Embryonic facial prominence (tissue), 1 donor: ENCODE data around the gene OR51E1.
A peak's percentile ranks its signal among the peaks of the same experiment; 100 is the strongest.

Experiments
- DNase-seq: peaks from one replicate; pipeline ENCODE4 v3.0.0-alpha.2; 2016; ENCODE audit errors: extremely low spot score

OR51E1 gene

DNA sequence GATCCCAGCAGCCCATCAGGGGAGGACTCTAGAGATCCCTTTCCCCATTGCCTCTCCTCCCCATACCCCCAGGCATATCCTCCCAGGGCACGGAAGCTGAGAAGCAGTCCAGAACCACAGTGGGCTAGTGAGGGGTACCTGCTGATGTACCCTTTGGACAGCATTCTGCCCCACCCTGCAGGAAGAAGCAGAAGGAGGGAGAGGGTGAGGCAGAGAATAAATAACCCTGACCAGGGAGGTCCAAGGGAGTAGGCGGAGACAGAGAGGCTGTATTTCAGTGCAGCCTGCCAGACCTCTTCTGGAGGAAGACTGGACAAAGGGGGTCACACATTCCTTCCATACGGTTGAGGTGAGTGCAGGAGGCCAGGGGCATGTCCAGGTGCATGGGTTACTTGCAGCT is at the start of gene OR51E1:
Gene OR51E1, plus strand, starts transcription at position 301 of the 400 bp plus-strand sequence. CDS start 8,545 bp downstream, outside the sequence.
- DNase-seq = no peak

DNA sequence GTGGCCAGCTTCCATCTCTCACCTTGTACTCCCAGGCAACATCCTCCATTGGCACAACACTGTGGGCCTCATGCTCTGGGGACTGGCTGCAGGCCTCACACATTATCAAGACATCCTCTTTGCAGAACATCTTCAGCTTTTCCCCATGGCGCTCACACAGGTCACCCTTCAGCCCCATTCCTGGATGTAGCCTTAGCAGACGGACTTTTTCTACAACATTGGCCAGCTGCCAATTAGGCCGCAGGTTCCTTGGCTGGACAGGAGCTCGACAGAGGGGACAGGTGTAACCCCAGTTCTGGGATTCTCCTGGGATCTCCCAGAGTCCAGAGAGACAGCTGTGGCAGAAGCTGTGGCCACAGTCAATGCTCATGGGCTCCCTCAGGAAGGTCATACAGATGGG is 38.7 kb upstream of the OR51E1 start:
- DNase-seq = no peak

DNA sequence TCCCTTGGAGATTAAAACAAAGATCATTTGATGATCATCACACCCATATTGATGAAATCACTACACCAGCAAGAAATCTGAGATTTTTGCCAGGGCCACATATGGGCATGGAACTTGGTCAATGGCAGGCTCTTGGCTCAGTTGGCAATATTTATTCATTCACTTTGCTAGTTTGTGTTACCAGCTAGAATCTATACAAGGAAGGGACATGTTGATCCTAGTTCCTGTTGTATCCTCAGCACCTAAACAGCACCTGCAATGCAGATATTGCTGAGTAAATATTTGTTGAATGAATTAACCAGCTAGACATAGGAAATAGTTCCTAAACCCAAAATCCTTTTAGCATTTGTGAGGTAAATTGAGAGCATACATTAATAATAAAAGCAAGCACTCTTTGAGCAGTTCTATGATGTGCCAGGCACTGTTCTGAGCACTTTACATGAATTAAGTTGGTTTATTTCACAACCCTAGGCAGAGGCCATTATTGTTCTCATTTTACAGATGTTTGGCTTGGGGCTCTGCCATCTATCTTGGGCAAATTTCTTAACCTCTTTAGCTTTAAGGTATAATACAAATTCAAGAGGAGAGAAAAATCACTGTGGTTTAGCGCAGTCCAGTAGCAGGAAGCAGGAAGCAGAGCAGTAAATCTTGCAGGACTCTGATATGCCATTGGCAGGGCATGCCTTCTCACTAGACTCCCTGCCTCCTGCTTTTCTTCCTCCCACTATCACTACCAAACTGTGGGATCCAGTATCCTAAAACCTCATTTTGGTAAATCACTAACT is 37.4 kb upstream of the OR51E1 start:
- no peak for DNase-seq

- DNase-seq = no peak
Measured at GRCh38 chr11:4607096-4607495, 36.7 kb upstream of the OR51E1 start.

DNA sequence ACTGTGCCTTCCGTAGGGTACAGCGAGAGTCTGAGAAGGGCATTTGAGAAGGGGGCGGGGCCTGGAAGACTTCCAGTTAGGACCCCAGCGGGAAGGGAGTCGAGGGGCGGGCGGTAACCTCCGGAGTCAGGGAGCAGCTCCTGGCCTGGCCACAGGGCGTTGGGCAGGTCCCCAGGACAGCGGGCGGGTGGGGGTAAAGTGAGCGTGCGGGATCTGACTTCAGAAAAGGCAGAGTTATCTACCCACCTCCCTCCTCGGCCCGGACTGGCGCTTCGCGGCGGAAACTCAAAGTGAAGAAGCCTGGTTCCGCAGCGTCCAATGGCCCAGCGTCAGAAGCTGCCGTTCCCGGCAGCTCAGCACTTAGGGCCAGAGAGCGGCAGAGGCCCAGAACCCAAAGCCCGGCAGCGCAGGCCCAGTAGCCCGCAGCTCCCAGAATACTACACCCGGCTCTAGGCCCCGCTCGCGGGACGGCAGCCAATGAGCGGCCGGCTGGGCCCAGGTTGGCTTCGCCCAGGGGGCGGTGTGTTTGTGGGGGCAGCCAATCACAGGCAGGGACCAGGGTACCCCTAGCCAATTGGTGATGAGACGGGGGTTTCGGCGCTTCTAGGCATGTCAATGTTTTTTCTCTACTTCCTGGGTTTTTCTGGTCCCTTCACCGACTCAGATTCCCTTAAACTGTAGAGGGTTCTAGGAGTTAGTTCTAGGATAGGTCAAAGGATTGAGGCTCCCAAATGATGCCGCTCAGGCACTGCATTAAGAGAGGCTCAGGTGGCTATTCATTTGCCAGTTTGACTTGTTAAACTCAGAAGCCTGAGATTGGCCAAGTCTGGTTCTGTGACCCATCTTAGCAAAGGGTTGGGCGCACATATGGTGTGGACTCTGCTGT is 35.8 kb upstream of the OR51E1 start, which contains the start of gene TRIM68:
Gene TRIM68, minus strand, starts transcription at position 451 of the 886 bp plus-strand sequence. CDS start 2,727 bp downstream, outside the sequence.
- DNase-seq = peak; percentile 86

DNA sequence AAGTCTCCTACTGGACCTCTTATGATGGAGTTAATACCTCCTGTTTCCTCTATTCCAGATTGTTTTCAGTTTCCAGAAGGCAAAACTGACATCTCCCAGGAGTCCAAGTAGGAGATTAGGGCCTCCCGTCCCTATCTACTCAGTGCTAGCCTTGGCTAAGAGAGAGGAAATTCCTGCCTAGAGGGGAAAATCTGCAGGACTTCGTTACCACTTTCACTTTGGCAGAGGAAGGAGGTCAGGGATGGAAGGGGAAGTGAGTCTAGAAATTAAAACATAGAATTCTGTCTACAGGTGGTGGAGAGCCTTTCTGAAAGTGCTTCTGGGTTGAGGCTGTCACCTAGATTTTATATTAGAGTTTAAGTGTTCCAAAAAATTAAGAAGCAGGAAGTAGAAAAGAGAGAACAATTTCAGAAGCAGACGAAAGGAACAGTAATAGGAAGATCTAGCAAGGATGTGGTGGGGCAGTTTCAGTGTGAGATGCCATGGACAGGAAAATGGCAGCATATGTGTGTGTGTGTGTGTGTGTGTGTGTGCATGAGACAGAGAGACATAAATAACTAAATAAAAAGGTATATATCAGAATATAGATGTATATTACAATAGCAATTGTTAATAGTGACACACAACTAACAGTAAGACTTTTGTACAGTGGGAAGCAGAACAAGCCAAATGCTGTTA is 33.4 kb upstream of the OR51E1 start:
- DNase-seq = no peak

GRCh38 chr11:4611986-4612385 is 31.8 kb upstream of the OR51E1 start:
- no peak for DNase-seq

DNA sequence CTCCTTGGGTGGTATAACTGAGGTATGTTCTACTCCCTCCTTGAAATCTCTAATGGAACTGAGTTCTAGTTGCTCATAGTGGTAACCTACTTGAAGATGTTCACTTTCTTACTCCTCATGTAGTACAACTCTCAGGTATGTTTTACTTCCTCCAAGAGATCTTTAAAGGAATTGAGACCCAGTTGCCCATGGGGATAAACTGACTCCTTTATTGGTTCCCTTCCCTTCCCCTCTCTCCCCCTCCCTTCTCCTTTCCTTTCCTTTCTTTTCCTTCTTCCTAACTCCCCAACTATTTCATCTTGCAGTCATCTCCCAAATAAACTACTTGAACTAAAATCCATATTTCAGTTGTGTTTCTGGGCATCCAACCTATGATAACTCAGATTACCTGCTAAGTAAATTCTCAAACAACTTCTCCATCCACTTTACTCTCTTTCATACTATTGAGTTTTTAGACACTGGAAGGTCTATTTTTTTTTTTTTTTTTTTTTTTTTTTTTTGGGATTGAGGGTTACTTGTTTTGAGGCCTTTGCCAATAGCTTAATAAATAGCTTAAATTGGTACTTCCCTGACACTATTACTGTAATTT is 27.8 kb upstream of the OR51E1 start:
- no peak for DNase-seq

GRCh38 chr11:4619514-4619913 is 24.3 kb upstream of the OR51E1 start:
- no peak for DNase-seq

DNA sequence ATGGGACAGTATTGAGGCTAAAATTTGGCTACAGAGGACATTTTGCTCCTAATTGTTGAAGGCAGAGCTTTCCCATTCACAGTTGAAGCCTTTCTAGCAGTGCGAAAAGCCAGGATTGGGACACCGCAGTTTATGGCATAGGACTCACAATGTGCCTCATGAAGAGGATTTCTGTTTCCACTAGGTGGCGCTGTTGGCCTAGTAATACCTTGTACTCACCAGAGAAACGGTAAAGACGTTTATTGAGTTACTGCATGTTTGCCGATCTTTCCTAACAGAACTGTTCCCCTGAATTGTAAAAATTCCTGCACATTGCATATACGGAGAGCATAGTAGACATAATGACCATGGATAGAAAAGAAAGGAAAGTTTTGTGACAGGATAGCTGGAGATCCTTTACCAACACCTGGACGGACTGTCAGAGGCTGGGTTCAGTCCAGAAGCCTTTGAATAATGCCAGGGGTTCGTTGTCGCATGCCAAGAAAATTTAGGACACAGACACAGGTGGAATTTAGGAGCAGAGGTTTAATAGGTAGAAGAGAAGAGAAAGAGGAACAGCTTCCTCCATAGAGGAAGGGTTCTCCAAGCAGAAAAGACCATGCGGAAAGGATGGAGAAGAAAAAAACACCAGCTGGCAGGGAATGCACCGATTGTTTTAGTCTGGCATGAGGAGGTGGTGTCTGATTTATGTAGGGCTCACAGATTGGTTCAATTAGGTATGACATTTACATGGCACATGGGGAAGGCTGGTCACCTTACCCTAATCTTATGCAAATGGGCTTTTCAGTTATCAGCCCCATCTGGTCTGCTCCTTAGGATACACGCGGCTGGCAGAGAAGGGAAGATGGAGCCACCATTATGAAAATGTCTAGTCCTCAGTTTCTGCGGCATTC is 17.3 kb upstream of the OR51E1 start:
- peak; percentile 13 for DNase-seq

GRCh38 chr11:4636136-4636535 is 7.6 kb upstream of the OR51E1 start:
- no peak for DNase-seq

DNA sequence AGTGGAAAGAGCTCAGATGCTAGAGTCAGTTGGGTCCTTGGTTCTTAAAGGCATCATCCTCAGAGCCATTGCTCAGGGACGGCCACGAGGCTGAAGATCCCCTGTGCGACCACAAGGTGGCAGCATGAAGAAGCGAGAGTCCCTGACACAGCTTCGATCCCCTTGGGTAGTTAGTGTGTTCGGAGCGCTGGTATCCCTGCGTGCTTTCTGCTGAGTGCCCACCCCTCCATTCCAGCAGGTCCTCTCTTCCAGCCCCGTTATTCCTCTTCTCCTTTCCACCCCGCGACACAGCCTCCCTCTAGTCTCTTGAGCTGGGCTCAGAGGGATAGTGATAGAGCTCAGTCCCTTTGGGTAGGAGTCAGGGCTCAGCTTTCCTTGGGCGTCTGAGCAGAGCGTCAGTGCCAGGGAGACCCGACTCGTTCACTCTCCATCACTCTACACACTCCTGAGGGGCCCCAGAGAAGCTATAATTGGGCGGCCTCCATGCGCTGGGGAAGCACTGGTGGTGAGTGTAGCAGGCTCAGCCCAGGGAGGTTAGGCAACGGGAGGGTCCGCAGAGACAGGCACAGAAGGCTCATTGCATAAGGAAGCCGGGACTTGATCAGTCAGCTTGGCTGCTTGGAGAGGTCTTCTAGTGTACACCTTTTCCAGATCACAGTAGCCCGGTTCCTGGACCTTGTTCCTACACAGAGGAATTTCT is 6.7 kb upstream of the OR51E1 start, which contains the start of gene OR51D1:
Gene OR51D1, plus strand, starts transcription at position 516 of the 700 bp plus-strand sequence. CDS start 2,314 bp downstream, outside the sequence.
- peak; percentile 16 for DNase-seq

DNA sequence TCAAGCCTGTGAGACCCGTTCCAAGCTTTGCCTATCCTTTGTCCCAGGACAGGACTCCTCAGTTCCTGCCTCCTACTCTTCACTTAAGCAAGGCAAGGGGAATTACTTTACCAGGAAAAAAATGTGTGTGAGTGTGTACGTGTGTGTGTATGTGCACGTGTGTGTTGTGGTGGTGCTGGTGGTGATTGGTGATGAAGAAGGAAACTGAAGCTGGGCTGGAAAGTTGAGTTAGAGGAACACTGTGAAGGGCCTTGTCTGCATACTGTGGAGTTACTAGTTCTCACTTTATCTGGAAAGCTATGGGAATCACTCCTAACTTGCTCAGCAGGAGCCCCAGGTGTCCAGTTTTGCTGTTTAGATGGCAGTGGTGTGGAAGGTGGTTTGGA is 6.1 kb upstream of the OR51E1 start:
- DNase-seq = no peak

DNA sequence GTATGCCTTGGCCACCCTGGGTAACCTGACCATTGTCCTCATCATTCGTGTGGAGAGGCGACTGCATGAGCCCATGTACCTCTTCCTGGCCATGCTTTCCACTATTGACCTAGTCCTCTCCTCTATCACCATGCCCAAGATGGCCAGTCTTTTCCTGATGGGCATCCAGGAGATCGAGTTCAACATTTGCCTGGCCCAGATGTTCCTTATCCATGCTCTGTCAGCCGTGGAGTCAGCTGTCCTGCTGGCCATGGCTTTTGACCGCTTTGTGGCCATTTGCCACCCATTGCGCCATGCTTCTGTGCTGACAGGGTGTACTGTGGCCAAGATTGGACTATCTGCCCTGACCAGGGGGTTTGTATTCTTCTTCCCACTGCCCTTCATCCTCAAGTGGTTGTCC is 3.9 kb upstream of the OR51E1 start:
- DNase-seq = no peak

GRCh38 chr11:4641501-4641900 is 2.3 kb upstream of the OR51E1 start:
- no peak for DNase-seq

- no peak for DNase-seq
Measured at GRCh38 chr11:4642043-4642442, 1.7 kb upstream of the OR51E1 start.

DNA sequence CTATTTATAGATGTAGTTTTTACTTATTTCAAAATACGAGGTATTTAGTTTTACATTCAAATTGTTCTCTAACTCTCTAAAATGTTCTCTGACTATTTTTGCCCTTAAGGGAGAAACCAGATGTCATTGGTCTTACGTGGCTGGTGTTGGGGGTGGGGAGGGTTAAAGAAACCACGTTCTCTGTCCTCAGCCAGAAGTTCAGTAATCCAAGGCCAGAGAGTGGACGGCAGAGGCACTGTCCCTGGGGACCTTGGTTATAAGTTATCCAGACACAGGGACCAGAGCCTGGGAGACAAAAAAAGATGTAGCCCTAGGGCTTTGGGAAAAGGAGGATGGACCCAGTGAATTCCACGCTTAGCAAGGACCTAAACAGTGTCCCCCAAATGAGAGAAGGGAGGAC is 706 bp upstream of the OR51E1 start:
- no peak for DNase-seq

- DNase-seq = no peak
Measured at GRCh38 chr11:4644233-4644632, 451 bp downstream of the OR51E1 start.

DNA sequence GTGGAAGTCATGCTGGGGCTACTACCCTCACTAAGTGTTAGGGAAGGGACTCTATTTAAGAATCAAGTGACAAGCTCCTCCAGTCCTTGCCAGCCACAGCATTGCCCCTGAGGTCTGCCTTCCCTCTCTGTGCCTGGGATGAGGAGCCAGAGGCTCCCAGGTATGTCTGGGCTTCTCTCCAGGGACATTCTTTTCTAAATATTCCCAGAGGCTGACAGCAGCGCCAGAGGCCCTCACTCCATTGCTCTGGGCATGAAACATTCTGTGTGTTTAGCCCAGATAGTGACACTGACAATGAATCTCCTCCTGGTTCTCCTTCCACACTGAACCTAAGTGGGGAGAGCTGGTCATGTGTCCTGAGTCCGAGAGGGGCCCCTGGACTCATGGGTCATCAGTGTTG is 2.2 kb downstream of the OR51E1 start:
- no peak for DNase-seq

GRCh38 chr11:4647766-4648165 is 4.0 kb downstream of the OR51E1 start:
- DNase-seq = no peak
